ENCODE data around the gene RNF38.

- no peak for TF ChIP-seq CTCF (IDR thresholded peaks at IDR 0.05)
- TF ChIP-seq POLR2AphosphoS5 (IDR thresholded peaks at IDR 0.05): no peak
- no peak for TF ChIP-seq POLR2A (IDR thresholded peaks at IDR 0.05; ENCODE audit: low read depth)
Measured at GRCh38 chr9:36401164-36401740, 1.2 kb upstream of the RNF38 start.
